ENCODE results near the gene RUNDC3A.

Gene RUNDC3A

GRCh38 chr17:44282264-44282663 lies 26.1 kb upstream of the RUNDC3A start:
- no peak overlapping the region for H3K4me2 ChIP-seq (ENCODE audit: low read length)
- H3K4me1 ChIP-seq (ENCODE audit: insufficient read depth, low read length, severe bottlenecking), result no peaks in the 10 kb centered on the region
- H3K27ac ChIP-seq (ENCODE audit: low read depth, low read length, poor library complexity, severe bottlenecking), result no peak overlapping the region
- H3K79me2 ChIP-seq (ENCODE audit: insufficient read depth, low read length), result no peaks in the 10 kb centered on the region
- H3K9me2 ChIP-seq (ENCODE audit: low read depth, low read length), result no peaks in the 10 kb centered on the region
- H3K27me3 ChIP-seq (ENCODE audit: insufficient read depth, low read length), result 0 out of 2 replicates have a peak, but pooled peaks cover 8% of the 10 kb centered on the region
- no peak overlapping the region for H3K4me3 ChIP-seq (ENCODE audit: low read depth, low read length, poor library complexity, severe bottlenecking)
- H2AFZ ChIP-seq (ENCODE audit: low read length), result no peak overlapping the region
- no peak for TF ChIP-seq EZH2 (IDR thresholded peaks at IDR 0.05; ENCODE audit: borderline replicate concordance, low read length)
- TF ChIP-seq CTCF (IDR thresholded peaks at IDR 0.05; ENCODE audit: low read length), result no peak
- H3F3A ChIP-seq (ENCODE audit: insufficient read depth, low read length), result no peaks in the 10 kb centered on the region
- H4K20me1 ChIP-seq (ENCODE audit: insufficient read depth, low read length), result no peaks in the 10 kb centered on the region
- no peaks in the 10 kb centered on the region for H3K36me3 ChIP-seq (ENCODE audit: insufficient read depth, low read length)
- no peaks in the 10 kb centered on the region for H3K9me3 ChIP-seq (ENCODE audit: low read length)
- H3K9ac ChIP-seq (ENCODE audit: low read length), result no peak overlapping the region

- Histone ChIP-seq H3K4me2 (ENCODE audit: low read length) (no peak overlapping the region), H3K4me1 (ENCODE audit: insufficient read depth, low read length, severe bottlenecking) (no peaks in the 10 kb centered on the region), H3F3A (ENCODE audit: insufficient read depth, low read length) (no peaks in the 10 kb centered on the region), H2AFZ (ENCODE audit: low read length) (no peak overlapping the region), H3K9ac (ENCODE audit: low read length) (no peak overlapping the region), H3K27me3 (ENCODE audit: insufficient read depth, low read length) (peaks cover 8% of the 10 kb centered on the region; the same call in 1 of the 2 replicates), H3K9me3 (ENCODE audit: low read length) (no peaks in the 10 kb centered on the region), H3K27ac (ENCODE audit: low read depth, low read length, poor library complexity, severe bottlenecking) (no peak overlapping the region), H3K36me3 (ENCODE audit: insufficient read depth, low read length) (no peaks in the 10 kb centered on the region), H3K9me2 (ENCODE audit: low read depth, low read length) (no peaks in the 10 kb centered on the region), H4K20me1 (ENCODE audit: insufficient read depth, low read length) (no peaks in the 10 kb centered on the region), H3K4me3 (ENCODE audit: low read depth, low read length, poor library complexity, severe bottlenecking) (no peak overlapping the region), H3K79me2 (ENCODE audit: insufficient read depth, low read length) (no peaks in the 10 kb centered on the region)
- TF ChIP-seq CTCF (IDR thresholded peaks at IDR 0.05; ENCODE audit: low read length) (no peak), EZH2 (IDR thresholded peaks at IDR 0.05; ENCODE audit: borderline replicate concordance, low read length) (no peak)
Observed at GRCh38 chr17:44283344-44284023, 24.9 kb upstream of the RUNDC3A start.

- no peaks in the 10 kb centered on the region for H4K20me1 ChIP-seq (ENCODE audit: insufficient read depth, low read length)
- no peaks in the 10 kb centered on the region for H3K9me3 ChIP-seq (ENCODE audit: low read length)
- no peaks in the 10 kb centered on the region for H3F3A ChIP-seq (ENCODE audit: insufficient read depth, low read length)
- H3K27ac ChIP-seq (ENCODE audit: low read depth, low read length, poor library complexity, severe bottlenecking), result no peak overlapping the region
- peaks cover 8% of the 10 kb centered on the region; the same call in 1 of the 2 replicates for H3K27me3 ChIP-seq (ENCODE audit: insufficient read depth, low read length)
- H3K9me2 ChIP-seq (ENCODE audit: low read depth, low read length), result no peaks in the 10 kb centered on the region
- no peak for TF ChIP-seq EZH2 (IDR thresholded peaks at IDR 0.05; ENCODE audit: borderline replicate concordance, low read length)
- TF ChIP-seq CTCF (IDR thresholded peaks at IDR 0.05; ENCODE audit: low read length), result no peak
- H2AFZ ChIP-seq (ENCODE audit: low read length), result no peak overlapping the region
- H3K4me3 ChIP-seq (ENCODE audit: low read depth, low read length, poor library complexity, severe bottlenecking), result no peak overlapping the region
- no peaks in the 10 kb centered on the region for H3K4me1 ChIP-seq (ENCODE audit: insufficient read depth, low read length, severe bottlenecking)
- H3K36me3 ChIP-seq (ENCODE audit: insufficient read depth, low read length), result no peaks in the 10 kb centered on the region
- H3K79me2 ChIP-seq (ENCODE audit: insufficient read depth, low read length), result no peaks in the 10 kb centered on the region
- H3K9ac ChIP-seq (ENCODE audit: low read length), result no peak overlapping the region
- no peak overlapping the region for H3K4me2 ChIP-seq (ENCODE audit: low read length)
Observed at GRCh38 chr17:44284024-44284400, 24.4 kb upstream of the RUNDC3A start.

All from OCI-LY1 (cell line).